ENCODE results near the gene LRP2BP. TPM values are rescaled to one million over a fixed set of nuclear protein-coding genes. Genes with fewer than 3 reads are reported as not detected.

LRP2BP gene
- total RNA-seq (2014; rRNA removed; shearing (Covaris generic)) = 0.07 and 0.34 TPM in 2 replicates

DNA sequence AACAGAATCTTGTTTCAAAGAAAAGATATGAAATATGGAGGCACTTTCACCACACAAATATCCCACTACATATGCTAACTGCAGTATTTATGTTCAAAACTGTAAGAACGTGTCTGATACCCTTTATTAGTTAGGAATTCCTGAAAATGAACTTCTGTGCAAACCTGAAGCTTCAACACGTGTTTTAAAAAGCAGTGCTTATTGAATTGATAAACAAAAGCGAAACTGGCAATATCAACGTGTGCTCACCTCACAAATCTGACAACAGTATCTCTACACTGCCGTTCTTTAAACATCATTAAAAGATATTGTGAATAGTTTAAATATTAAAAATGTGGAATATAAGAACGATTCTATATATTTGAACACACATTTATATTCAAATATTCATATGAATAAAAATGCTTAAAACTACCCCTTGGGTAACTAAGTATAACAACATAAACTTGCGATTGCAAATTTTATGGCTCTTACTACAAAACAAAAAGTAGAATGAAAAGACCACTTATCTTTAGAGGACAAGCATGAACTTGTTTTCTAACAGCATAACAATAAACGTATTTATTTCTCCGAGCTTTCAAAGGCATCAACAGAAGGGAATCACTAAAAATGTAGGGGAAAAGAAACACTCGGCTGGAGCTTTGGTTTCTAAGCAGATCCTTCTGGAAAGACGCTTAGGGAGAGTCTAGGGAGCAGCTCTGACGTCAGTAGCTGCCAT, at the start of gene LRP2BP:
Gene LRP2BP, minus strand, starts transcription at position 687 of the 718 bp plus-strand sequence. CDS start 17,738 bp downstream, outside the sequence.
- peak; percentile 18 for DNase-seq (ENCODE audit: low read depth)

DNA sequence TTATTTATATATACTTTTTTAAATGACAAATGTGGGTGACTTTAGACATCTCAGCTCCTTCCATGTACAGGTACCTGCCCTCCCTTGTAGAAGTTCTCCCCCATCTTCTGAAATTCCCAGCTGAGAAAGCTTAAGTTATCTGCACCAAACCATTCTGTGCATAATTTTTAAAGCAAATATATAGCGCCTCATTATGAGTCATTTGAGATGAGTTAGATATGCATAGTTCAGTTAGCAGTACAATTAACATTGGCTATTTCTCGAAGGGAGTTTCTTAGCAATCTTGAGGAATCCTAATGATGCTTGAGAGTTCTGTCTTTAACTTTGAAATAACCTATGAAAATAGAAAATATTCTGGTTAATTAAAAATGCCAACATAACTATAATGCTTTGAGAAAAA, 49.5 kb upstream of the LRP2BP start:
- DNase-seq (ENCODE audit: low read depth) = no peak

DNA sequence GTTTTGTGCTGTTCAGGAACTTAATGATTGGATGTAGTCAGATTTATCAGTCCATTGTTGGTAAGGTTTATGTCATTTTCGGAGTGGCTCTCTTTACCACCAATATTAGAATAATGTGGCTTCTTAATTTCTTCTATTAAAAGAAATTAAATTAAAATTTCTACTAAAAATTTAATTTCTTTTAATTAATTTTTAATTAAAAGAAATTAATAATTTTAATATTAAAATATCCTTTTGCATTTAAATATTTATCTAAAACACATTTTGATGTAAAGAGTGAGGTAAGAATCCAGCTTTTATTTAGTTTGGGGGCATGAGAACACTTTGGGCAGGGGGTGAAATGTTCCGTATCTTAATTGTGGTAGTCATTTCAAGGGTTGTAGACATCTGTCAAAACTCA, 45.8 kb upstream of the LRP2BP start:
- no peak for DNase-seq (ENCODE audit: low read depth)

DNA sequence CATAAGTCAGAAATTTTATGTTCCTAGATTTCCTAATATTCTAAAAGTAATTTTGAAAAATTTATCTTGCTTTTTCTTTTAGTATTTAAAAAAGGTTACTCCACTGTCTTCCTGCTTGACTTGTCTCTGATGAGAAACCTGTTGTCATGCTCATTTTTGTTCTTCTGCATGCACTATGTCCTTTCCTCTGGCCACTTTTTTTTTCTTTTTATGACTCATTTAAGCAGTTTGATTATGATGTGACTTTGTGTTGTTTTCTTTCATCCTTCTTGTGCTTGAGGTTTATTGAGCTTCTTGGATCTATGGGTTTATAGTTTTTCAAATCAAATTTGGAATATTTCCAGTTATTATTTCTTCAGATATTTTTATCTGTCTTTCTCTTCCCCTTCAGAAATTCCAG, 42.1 kb upstream of the LRP2BP start:
- DNase-seq (ENCODE audit: low read depth) = no peak

DNA sequence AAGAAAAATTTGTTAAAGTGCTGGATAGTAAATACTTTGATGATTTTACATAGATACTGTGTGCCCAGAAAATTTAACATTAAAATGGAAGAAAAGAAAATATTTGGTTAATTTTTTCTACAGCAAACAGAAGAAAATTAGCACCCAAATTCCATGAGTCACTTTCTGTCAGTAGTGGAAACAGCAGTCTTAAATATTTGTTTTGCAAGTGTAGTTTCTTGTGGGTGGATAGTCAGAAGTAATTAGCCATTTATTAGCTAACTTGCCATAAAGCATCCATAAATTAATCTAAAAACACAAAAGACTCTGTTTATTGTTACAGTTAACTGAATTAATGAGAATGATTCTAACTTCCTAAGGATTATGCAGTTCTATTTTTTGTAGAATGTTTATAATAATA, 39.7 kb upstream of the LRP2BP start:
- no peak for DNase-seq (ENCODE audit: low read depth)

DNA sequence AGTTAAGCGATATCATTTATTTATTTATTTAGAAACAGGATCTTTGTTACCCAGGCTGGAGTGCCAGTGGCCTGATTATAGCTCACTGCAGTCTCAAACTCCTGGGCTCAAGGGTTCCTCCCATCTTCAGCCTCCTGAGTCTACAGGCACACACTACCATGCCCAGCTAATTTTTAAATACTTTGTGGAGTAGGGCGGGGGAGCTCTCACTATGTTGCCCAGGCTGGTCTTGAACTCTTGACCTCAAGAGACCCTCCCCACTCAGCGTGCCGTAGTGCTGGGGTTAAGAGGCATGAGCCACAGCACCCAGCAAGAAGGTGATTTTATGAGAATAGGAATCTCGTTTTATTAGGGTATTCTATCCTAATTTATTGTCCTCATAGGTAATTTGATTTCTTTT, 33.9 kb upstream of the LRP2BP start:
- no peak for DNase-seq (ENCODE audit: low read depth)

DNA sequence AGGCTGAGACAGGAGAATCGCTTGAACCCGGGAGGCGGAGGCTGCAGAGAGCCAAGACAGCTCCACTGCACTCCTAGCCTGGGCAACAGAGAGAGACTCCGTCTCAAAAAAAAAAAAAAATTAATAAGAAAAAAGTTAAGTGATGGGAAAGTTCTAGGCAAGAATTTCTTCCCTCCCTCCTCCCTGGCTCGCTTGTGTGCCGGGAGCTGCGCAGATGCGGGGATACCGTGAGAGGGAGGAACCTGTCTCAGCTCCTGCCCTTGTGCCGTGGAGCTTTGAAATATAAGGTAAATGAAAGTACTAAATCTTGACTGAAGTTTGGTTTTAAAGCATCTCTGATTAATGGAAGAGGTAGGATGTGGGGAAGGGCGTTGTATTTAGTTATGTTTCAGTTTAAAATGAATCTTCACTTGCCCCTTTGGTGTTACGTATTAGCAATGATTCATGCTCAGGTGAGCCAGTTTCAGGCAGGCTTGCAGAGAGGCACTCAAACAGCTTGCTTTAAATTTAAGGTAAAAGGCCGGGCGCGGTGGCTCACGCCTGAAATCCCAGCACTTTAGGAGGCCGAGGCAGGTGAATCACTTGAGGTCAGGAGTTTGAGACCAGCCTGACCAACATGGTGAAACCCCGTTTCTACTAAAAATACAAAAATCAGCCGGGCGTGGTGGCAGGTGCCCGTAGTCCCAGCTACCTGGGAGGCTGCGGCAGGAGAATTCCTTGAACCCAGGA, 31.4 kb upstream of the LRP2BP start:
- no peak for DNase-seq (ENCODE audit: low read depth)

DNA sequence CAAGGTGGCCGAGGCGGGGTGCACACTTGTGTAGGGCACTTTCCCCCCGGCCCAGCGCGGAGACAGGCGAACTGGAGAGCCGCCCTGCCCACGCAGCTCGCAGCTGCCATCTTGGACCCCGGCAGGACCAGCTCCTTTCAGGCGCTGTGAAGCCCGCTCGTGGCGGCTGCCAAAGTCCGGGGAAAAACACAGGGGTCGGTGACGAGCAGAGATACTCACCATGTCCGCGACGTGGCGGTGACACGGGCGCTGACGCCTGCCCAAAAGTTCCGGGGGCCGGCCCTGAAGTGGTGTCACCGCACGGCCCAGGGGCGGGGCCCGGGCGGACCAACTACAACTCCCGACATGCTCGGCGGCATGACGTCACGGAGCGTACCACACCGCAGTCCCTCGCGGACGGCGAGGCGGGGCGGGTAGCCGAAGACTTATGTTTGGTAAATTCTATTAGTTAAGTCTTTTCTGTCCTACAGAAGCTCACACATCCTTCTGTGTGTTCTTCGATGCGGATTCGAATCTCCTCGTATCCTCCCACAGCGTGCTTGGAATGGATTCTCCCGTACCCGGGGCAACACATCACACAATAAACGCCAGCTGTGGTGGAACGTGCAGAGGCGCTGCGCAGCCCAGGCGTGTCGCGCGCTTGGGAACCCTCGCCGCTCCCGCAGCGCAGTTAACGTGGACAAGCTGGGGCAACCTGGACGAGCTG, 30.1 kb upstream of the LRP2BP start, which contains the start of gene UFSP2:
Gene UFSP2, minus strand, starts transcription at position 318 of the 706 bp plus-strand sequence. Its CDS starts 96 bp downstream, at position 222.
- peak; percentile 80 for DNase-seq (ENCODE audit: low read depth)

DNA sequence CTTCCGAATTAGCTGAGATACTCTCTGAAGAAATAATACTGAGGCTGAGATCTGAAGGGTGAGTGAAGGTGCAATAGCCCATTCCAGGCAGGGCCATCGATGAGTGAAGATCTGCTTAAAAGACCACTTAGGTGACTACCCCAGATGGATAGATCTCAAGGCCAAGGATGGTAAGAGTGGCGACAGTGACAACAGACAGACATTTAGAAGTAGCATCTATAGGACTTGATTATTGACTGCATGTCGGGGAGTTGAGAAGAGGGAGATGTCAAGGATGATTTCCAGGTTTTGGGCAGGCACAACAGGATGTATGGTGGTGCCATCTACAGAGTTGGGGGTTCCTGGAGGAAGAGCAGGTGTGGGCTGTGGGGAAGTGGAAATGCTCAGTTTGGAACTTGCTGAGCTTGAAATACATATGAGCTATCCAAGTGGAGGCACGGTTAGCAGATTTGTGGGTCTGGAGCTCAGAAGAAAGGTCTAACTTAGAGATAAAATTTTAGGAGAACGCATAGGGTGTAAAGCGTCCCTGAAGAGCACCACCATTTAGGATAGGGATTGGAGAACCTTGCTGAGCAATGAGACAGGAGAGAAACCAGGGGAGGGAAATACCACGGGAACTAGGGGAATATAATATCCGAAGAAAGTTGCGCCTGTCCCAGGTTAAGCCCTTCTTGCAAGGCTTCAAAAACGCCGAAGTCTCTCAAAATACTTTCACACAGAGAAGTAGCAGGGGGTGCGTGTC, 29.4 kb upstream of the LRP2BP start:
- DNase-seq (ENCODE audit: low read depth) = no peak

DNA sequence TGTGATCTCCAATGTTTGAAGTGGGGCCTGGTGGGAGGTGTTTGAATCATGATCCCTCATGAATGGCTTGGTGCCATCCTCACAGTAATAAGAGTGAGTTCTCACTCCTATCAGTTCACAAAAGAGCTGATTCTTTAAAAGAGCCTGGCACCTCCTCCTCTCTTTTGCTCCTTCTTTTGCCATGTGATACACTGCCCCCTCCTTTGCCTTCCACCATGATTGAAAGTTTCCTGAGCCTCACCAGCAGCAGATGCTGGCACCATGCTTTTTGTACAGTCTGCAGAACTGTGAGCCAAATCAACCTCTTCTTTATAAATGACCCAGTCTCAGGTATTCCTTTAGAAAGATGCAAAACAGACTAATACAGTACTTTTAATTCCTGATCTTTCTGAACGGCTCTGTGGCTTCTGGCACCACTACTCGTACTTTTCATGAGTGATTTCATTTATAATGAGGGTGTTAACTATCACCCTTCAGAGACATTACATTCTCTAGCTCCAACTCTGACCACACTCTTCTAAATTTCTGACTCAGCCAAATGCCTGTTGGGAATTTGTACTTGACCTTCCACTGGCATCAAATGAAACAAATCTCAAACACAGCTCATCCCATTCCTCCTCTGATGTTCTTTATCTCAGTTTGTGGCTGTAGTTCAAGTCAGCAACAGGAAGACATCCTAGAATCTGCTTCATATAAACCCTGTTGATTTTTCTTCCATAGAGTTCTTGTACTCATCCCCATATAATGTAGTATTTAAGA, 25.8 kb upstream of the LRP2BP start:
- DNase-seq (ENCODE audit: low read depth) = peak; percentile 63

DNA sequence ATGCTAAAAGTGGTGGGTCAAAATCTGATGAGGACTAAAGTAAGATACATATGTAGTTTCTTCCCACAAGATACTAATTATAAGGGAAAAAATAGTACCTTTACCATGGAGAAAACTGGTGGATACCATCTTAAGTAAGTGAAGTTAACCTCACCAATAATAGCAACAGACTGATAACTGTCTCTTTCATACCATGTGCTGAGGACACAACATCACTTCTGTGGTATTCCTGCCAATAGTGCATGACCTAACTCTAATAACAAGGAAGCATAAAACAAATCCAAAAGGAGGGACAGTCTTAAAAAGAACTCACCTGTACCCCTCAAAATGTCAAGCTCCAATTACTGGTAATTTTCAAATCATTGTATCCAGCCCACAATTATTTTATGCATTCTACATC, 21.2 kb upstream of the LRP2BP start:
- no peak for DNase-seq (ENCODE audit: low read depth)

DNA sequence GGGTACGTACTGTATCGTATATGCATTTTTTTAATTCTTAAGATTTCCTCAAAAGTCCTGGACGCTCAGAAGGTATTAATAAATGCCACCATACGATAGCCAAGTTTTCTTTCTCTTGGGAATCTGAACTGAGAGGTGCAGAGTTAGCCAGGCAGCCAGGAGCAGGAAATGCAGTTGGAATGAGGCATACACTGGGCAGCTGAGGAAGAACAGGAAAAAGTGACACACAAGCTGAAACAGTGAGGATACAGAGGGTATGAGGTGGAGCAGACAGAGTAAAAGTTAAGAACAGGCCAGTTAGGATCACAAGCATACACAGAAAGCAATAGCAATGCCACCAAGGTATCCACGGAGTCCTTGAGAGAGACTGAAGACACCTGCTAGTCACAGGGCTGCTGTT, 16.7 kb upstream of the LRP2BP start:
- no peak for DNase-seq (ENCODE audit: low read depth)

DNA sequence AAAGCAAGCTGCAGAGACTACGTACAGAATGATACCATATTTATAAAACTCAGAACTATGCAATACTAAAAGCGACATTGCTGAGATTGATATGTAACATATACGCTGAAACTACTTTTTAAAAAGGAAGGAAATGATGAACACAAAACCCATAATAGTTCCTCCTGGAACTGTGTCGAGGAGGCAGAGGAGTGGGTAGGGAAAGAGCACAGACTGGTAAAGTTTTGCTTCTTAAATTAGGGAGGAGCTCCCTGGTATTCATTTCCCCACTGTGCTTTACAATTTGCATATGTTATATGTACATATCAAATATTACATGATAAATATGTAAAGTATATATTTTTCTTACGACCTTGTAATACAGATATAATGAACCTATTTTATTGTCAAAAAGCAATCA, 16.1 kb upstream of the LRP2BP start:
- no peak for DNase-seq (ENCODE audit: low read depth)

DNA sequence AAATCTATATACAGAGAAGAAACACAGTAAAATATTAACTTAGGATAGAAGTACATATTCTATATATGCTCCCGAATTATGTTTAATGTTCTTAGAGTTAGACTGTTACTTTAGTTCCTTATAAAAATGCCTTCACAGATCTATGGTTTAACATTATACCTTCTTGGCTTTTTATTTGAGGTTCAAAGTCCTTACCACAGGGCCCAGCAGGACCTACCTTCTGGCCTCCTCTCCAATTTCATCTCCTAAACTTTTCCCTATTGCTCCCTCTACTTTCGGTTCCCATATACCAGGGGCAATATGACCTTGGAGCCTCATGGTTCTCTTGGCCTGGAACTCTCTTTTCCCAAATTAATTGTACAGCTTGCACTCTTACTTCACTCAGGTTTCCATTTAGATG, 12.7 kb upstream of the LRP2BP start:
- no peak for DNase-seq (ENCODE audit: low read depth)

DNA sequence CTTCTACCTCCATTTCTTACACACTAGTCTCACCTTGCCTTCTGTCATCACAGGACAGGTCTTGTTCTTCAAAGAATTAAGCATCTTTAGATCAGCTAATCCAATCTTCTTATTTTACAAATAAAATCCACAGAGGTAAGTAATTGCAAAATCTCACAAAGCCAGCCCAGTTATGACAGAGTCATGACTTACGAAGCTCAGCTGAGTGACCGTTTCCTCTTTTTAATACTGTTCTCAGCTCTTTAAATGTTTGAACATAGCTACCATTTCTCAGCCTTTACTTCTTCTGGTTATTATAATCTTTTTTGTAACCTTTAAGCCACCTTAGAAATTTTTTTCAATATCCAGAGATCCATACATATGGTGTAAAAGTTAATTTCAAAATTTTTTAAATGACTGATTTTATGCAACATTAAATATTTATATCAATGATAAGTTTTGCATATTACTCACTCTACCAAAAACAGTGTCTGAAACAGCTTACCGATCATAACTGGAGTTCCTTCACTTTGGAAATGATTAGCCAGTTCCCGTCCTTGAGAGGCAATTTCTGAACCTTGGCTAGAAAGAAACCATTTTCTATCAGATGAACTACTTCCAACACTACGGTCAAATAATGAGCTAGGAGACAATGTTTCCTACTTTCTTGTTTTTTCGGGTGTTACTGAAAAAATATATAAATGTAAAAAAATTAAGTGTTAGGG, 9.7 kb upstream of the LRP2BP start:
- no peak for DNase-seq (ENCODE audit: low read depth)

DNA sequence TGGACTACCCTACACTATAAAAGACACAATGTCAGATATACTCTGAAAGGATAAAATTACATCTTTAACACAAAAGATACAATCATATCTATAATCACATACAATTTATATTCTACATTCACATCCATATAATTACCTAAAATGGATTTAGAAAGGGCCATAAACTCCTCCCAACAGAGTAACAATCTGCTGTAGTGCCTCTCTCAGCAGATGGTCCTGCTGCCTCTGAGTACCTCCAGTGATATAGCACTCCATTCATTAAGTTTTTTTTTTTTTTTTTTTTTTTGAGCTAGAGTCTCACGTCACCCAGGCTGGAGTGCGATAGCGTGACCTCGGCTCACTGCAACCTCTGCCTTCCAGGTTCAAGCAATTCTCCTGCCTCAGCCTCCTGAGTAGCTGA, 8.3 kb upstream of the LRP2BP start:
- no peak for DNase-seq (ENCODE audit: low read depth)

DNA sequence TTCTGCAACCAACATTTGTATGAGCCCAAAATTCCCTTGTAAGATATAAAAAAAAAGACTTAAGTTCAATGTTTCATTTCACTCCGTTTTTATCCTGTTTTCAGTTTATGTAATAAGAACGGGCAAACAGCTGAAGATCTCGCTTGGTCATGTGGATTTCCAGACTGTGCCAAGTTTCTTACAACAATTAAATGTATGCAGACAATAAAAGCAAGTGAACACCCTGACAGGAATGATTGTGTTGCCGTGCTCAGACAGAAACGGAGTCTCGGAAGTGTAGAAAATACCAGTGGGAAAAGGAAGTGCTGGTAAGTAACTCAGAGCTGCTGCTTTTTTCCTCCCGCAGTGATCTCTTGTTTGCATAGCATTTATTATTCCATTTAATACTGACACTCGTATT, 3.7 kb upstream of the LRP2BP start:
- DNase-seq (ENCODE audit: low read depth) = no peak

DNA sequence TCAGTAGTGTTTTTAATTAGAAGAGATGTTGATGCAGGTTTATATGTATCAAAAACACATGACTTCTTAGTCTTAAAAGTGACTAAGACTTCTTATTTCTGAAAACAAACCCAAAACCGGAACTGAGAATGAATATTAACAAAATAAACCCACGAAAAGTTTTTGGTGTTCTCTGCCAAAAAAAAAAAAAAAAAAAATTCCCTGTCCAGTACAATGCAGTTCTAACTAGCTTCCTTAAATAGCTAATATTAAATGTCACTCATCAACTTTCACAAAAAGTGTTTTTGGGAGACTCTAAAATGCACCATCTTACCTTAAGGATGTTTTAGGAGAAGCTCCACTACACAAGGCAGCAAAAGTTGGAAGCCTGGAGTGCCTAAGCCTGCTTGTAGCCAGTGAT, 2.9 kb upstream of the LRP2BP start:
- no peak for DNase-seq (ENCODE audit: low read depth)

DNA sequence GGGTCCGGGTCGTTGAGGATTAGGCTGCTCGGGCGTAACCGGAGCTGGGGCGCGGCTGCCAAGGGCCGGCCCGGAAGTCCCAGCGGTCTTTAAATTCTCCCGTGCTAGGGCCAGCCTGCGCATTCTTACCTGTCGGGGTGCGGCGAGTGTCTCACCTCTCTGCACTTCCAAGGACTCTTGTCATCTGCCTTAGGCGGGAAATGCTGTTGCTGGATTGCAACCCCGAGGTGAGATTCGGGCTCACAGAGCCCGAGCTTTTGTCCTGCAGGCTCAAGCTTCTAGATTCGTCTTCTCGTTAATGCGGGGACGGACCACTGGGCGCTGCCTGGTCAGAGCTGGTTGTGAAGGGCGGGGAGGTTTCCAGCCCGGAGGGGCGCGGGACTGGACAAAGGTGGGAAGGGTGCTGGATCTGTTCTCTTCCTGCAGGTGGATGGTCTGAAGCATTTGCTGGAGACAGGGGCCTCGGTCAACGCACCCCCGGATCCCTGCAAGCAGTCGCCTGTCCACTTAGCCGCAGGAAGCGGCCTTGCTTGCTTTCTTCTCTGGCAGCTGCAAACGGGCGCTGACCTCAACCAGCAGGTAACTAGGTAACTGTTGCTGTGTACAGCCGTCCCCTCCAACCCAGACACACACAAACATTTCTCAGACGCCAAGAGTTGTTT, 1.1 kb upstream of the LRP2BP start, which contains the start of gene ANKRD37:
Gene ANKRD37, plus strand, starts transcription at position 118 of the 662 bp plus-strand sequence. Its CDS starts 83 bp downstream, at position 201.
- peak; percentile 29 for DNase-seq (ENCODE audit: low read depth)
